LNCaP clone FGC (cell line): ENCODE results near the gene GUCA1A.
"Not testable (repeated sequence)": the region's sequence is repeated elsewhere in the genome, so short reads cannot be mapped to it uniquely, and the experiment has no call there.

ENCODE experiments used
- DNase-seq: peaks from one replicate; pipeline ENCODE4 v3.0.0-alpha.2; 2011; ENCODE audit warnings: low read depth
- H3K4me3 ChIP-seq: 2 replicates; pipeline ENCODE4 v1.5.1; 2011; ENCODE audit warnings: mild to moderate bottlenecking, low read depth, low read length, control low read depth
- TF ChIP-seq, protein P1 (sequence below): IDR thresholded peaks from 2 replicates; pipeline ENCODE4 v1.5.1; 2012; ENCODE audit warnings: mild to moderate bottlenecking; ENCODE audit not compliant: control insufficient read depth, insufficient read depth; ENCODE audit errors: extremely low read depth

GUCA1A gene

DNA sequence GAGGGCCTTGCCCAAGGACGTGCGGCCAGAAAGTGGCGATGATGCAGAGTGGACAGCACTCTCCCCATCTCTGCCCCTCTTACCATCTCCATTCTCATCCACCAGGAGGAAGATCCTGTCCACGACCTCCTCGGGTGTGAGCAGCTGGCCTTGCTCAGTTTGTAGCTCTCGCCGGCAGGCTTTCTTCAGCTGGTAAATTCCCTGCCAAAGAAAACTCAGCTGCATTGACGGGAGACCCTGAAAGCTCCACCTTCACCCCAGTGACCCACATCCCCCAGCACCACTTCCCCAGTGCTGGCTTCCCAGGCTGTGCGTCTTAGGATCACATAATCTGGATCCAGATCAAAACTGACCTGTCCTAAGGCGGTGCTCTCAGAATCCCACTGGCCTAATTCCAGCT, 12.4 kb downstream of the GUCA1A start:
- no peak for DNase-seq
- TF ChIP-seq, protein P1, sequence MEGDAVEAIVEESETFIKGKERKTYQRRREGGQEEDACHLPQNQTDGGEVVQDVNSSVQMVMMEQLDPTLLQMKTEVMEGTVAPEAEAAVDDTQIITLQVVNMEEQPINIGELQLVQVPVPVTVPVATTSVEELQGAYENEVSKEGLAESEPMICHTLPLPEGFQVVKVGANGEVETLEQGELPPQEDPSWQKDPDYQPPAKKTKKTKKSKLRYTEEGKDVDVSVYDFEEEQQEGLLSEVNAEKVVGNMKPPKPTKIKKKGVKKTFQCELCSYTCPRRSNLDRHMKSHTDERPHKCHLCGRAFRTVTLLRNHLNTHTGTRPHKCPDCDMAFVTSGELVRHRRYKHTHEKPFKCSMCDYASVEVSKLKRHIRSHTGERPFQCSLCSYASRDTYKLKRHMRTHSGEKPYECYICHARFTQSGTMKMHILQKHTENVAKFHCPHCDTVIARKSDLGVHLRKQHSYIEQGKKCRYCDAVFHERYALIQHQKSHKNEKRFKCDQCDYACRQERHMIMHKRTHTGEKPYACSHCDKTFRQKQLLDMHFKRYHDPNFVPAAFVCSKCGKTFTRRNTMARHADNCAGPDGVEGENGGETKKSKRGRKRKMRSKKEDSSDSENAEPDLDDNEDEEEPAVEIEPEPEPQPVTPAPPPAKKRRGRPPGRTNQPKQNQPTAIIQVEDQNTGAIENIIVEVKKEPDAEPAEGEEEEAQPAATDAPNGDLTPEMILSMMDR = no peak
- no peak overlapping the region for H3K4me3 ChIP-seq

DNA sequence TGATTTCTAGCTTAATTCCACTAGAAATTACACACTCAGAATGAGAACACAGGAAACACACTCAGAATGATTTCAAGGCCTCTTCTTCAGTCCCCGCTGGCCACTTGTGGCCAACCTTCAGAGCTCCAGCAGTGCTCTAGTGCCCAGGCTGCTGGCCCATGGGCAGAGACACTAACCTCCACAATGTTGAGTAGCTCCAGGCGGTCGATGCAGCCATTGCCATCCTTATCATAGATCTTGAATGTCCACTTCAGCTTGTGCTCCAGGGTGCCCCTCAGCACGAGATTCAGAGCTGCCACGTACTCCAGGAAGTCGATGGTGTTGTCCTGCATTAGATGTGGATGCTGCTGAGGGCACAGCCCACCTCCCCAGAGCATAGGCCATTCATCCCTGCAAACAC, 15.2 kb downstream of the GUCA1A start:
- TF ChIP-seq, protein P1 = no peak
- no peak overlapping the region for H3K4me3 ChIP-seq
- no peak for DNase-seq

DNA sequence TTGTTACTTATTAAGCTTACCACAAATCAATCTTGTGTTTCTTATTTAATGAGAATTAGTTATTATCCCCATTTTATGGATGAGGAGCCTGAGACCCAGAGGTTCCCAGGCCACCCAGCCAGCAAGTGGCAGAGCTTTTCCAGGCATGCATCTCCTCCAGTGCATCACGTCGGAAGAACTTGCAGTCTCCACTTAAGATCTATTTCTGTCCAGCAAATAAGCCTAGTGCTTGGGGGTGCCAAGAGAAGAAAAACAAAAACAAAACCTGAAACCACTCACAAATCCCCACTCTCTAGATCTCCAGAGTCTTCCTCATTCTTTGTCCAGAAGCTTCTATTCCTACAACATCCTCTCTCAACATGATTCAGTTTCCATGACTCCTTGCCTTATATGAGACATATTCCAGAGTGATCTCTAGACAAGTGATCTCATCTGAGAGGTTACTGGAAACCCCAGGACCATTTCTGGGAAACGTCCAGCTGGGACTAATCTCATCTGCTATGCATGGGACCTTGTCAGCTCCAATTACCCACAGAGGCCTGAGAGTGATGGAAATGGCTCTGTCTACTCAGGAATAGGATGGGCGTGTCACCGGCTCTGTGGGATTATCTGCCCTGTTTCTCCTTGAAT, 17.5 kb downstream of the GUCA1A start:
- TF ChIP-seq, protein P1 = no peak

DNA sequence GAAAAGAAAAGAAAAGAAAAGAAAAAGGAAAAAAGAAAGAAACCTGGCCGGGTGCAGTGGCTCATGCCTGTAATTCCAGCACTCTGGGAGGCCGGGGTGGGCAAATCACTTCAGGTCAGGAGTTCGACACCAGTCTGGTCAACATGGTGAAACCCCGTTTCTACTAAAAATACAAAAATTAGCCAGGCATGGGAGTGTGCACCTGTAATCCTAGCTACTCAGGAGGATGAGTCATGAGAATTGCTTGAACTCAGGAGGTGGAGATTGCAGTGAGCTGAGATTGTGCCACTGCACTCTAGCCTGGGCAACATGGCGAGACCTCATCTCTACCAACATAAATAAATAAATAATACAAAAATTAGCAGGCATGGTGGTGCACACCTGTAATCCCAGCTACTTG, 19.2 kb downstream of the GUCA1A start:
- DNase-seq, H3K4me3 ChIP-seq: not testable (repeated sequence)

More for the DNA sequence above, 17.5 kb downstream of the GUCA1A start:
- no peak for DNase-seq
- no peak overlapping the region for H3K4me3 ChIP-seq

DNA sequence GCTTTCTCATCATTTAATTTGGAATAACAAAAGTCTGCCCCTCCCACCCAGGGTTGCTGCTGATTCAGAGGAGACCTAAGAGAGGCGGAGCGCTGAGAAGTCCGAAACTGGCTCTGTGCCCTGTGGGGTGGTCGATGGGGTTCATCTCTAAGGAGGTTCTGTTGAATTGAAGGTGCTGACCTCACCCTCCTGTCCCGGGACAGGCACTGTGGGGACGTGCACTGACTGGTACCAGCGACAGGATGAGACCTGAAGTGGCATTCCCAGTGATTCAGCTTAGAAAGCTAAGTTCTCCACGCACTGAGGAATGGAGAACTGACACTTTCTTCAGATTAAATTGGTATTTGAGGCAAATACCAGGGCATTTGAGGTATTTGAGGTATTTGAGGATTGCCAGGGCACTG, 20.3 kb downstream of the GUCA1A start:
- no peak for DNase-seq
- TF ChIP-seq, protein P1 = no peak
- H3K4me3 ChIP-seq = no peak overlapping the region

DNA sequence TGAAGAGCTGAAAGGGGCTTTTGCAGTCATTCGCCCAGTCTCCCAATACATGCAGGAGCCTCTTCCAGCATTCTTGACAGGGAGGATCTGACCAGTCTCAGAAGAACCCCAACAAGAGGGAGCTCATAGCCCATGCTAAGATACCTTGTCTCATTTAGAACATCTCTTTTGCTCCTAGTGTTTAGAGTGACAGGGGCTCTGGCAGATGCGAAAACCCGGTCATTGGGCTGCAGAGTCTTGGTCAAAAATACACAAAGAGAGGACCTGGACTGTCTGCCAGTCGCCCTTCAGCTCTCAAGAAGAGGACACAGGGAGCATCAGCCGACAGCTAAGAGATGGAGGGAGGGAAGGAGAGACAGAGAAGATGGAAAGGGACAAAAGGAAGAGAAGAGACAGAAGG, 20.9 kb downstream of the GUCA1A start:
- DNase-seq = no peak
- TF ChIP-seq, protein P1 = no peak
- no peak overlapping the region for H3K4me3 ChIP-seq

DNA sequence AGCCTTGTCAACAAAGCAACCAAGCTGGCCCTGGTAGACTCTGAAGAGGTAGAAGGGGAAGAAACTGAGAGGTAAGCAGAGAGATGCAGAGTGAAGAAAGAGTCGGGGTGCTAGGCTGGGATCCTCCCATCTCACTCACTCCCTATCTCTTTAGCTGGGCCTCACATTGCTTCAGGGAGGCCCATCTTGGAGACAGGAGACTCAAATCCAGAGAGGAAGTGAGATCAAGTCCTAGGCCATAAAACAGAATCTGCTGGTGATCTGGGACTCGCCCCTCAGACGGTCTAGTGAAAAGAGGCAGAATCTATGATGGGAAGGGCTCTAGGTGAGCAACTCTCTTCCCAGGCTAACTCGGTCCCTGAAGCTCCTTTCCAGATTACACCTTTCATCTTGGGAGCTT, 22.3 kb downstream of the GUCA1A start:
- DNase-seq = no peak
- H3K4me3 ChIP-seq = no peak overlapping the region
- TF ChIP-seq, protein P1 = no peak
